Stimulated activated effector memory CD8-positive, alpha-beta T cell treated with anti-CD3 and anti-CD28 coated beads, Interleukin-12 subunit alpha, Interleukin-12 subunit beta, amount 100 ng/mL, for 72 hours (primary cell): ENCODE measurements around the gene C9orf50.

Source experiments
- ATAC-seq: fragments of 150-1000 bp; cut with Tn5 transposase; 2 replicates; pipeline ENCODE4 v1.10.0; 2021
- DNase-seq, 2 donors: peaks; one replicate each; pipeline ENCODE4 v3.0.0; 2021 to 2022; ENCODE audit warnings: low spot score in 2 of 2
- H3K27ac Mint-ChIP-seq: one replicate; pipeline ENCODE4 v1.8.0; 2022; ENCODE audit warnings: mild to moderate bottlenecking, mixed read lengths
- H3K36me3 Mint-ChIP-seq: one replicate; pipeline ENCODE4 v1.8.0; 2022; ENCODE audit warnings: mild to moderate bottlenecking, mixed read lengths
- H3K4me1 Mint-ChIP-seq: one replicate; pipeline ENCODE4 v1.8.0; 2022; ENCODE audit warnings: mixed read lengths
- H3K4me3 Mint-ChIP-seq: one replicate; pipeline ENCODE4 v1.8.0; 2022; ENCODE audit warnings: mild to moderate bottlenecking, mixed read lengths
- H3K9me3 Mint-ChIP-seq: one replicate; pipeline ENCODE4 v1.8.0; 2022; ENCODE audit warnings: mixed read lengths

The C9orf50 gene

GRCh38 chr9:129582855-129583254 is 38.0 kb downstream of the C9orf50 start:
- Mint-ChIP-seq H3K9me3 (no peaks in the 10 kb centered on the region), H3K4me1 (peaks cover 75% of the 10 kb centered on the region), H3K4me3 (peak overlapping the region; percentile 44), H3K27ac (peak overlapping the region; percentile 85), H3K36me3 (peaks cover 6% of the 10 kb centered on the region)
- ATAC-seq (peak; percentile 76), DNase-seq (no peak)

GRCh38 chr9:129581505-129582189 is 39.3 kb downstream of the C9orf50 start:
- H3K9me3 Mint-ChIP-seq, result no peaks in the 10 kb centered on the region
- H3K4me3 Mint-ChIP-seq, result no peak overlapping the region
- peaks cover 70% of the 10 kb centered on the region for H3K4me1 Mint-ChIP-seq
- no peak overlapping the region for H3K27ac Mint-ChIP-seq
- no peak for DNase-seq
- no peak for ATAC-seq
- peaks cover 6% of the 10 kb centered on the region for H3K36me3 Mint-ChIP-seq

GRCh38 chr9:129580211-129580915 is 40.5 kb downstream of the C9orf50 start:
- H3K4me3 Mint-ChIP-seq, result peak overlapping the region; percentile 21
- ATAC-seq (peak; percentile 57), DNase-seq (no peak)
- no peaks in the 10 kb centered on the region for H3K9me3 Mint-ChIP-seq
- H3K27ac Mint-ChIP-seq, result peak overlapping the region; percentile 67
- peaks cover 6% of the 10 kb centered on the region for H3K36me3 Mint-ChIP-seq
- H3K4me1 Mint-ChIP-seq, result peaks cover 62% of the 10 kb centered on the region

- no peak for ATAC-seq
- H3K9me3 Mint-ChIP-seq, result no peaks in the 10 kb centered on the region
- DNase-seq, result no peak
- no peaks in the 10 kb centered on the region for H3K36me3 Mint-ChIP-seq
- peaks cover 53% of the 10 kb centered on the region for H3K4me1 Mint-ChIP-seq
- H3K4me3 Mint-ChIP-seq, result no peak overlapping the region
- H3K27ac Mint-ChIP-seq, result peak overlapping the region; percentile 26
These were observed 41.6 kb downstream of the C9orf50 start for GRCh38 chr9:129579294-129579693.

GRCh38 chr9:129576546-129577543 is 44.1 kb downstream of the C9orf50 start:
- Mint-ChIP-seq H3K27ac (peak overlapping the region; percentile 65), H3K9me3 (no peaks in the 10 kb centered on the region)

GRCh38 chr9:129575818-129576217 is 45.1 kb downstream of the C9orf50 start:
- no peak overlapping the region for H3K4me3 Mint-ChIP-seq
- ATAC-seq (no peak), DNase-seq (no peak)
- no peaks in the 10 kb centered on the region for H3K9me3 Mint-ChIP-seq
- peaks cover 44% of the 10 kb centered on the region for H3K4me1 Mint-ChIP-seq
- H3K27ac Mint-ChIP-seq, result no peak overlapping the region
- no peaks in the 10 kb centered on the region for H3K36me3 Mint-ChIP-seq

More at GRCh38 chr9:129576546-129577543, 44.1 kb downstream of the C9orf50 start:
- Mint-ChIP-seq H3K36me3 (no peaks in the 10 kb centered on the region), H3K4me1 (peaks cover 40% of the 10 kb centered on the region), H3K4me3 (no peak overlapping the region)
- ATAC-seq (no peak), DNase-seq (no peak)

- Mint-ChIP-seq H3K27ac (no peak overlapping the region), H3K4me3 (no peak overlapping the region), H3K36me3 (no peaks in the 10 kb centered on the region), H3K9me3 (no peaks in the 10 kb centered on the region), H3K4me1 (peaks cover 44% of the 10 kb centered on the region)
- ATAC-seq (no peak), DNase-seq (no peak)
These were observed 45.9 kb downstream of the C9orf50 start for GRCh38 chr9:129574911-129575585.

GRCh38 chr9:129573977-129574376 is 46.9 kb downstream of the C9orf50 start:
- Mint-ChIP-seq H3K4me3 (no peak overlapping the region), H3K9me3 (no peaks in the 10 kb centered on the region), H3K4me1 (peaks cover 42% of the 10 kb centered on the region), H3K36me3 (peaks cover 7% of the 10 kb centered on the region), H3K27ac (no peak overlapping the region)
- no peak for DNase-seq
- no peak for ATAC-seq

- DNase-seq (no peak), ATAC-seq (peak; percentile 45)
- Mint-ChIP-seq H3K36me3 (peaks cover 14% of the 10 kb centered on the region), H3K4me3 (no peak overlapping the region), H3K27ac (peak overlapping the region; percentile 58), H3K9me3 (no peaks in the 10 kb centered on the region), H3K4me1 (peaks cover 48% of the 10 kb centered on the region)
These were observed 48.4 kb downstream of the C9orf50 start for GRCh38 chr9:129572517-129572916.

- no peak overlapping the region for H3K4me3 Mint-ChIP-seq
- H3K9me3 Mint-ChIP-seq, result no peaks in the 10 kb centered on the region
- H3K4me1 Mint-ChIP-seq, result peaks cover 46% of the 10 kb centered on the region
- ATAC-seq (no peak), DNase-seq (no peak)
- peaks cover 14% of the 10 kb centered on the region for H3K36me3 Mint-ChIP-seq
- peak overlapping the region; percentile 87 for H3K27ac Mint-ChIP-seq
These were observed 48.9 kb downstream of the C9orf50 start for GRCh38 chr9:129572052-129572425.

- Mint-ChIP-seq H3K27ac (peak overlapping the region; percentile 87), H3K4me1 (peaks cover 43% of the 10 kb centered on the region), H3K9me3 (no peaks in the 10 kb centered on the region), H3K4me3 (peak overlapping the region; percentile 69), H3K36me3 (peaks cover 14% of the 10 kb centered on the region)
- ATAC-seq (no peak), DNase-seq (no peak)
These were observed 49.4 kb downstream of the C9orf50 start for GRCh38 chr9:129571298-129572051.

- Mint-ChIP-seq H3K4me1 (peaks cover 43% of the 10 kb centered on the region), H3K9me3 (no peaks in the 10 kb centered on the region), H3K4me3 (peak overlapping the region; percentile 69), H3K27ac (peak overlapping the region; percentile 87), H3K36me3 (peaks cover 14% of the 10 kb centered on the region)
- ATAC-seq (peak; percentile 84), DNase-seq (no peak)
These were observed 50.2 kb downstream of the C9orf50 start for GRCh38 chr9:129570450-129571297.
